ENCODE data around the gene VTI1A. TPM values are rescaled to one million over a fixed set of nuclear protein-coding genes. Genes with fewer than 3 reads are reported as not detected.

VTI1A gene
- total and polyA plus RNA-seq, 4 donors, result 23.5 to 46.7 (median 34.3) TPM

GRCh38 chr10:112805254-112805590, 358.2 kb downstream of the VTI1A start:
- H3K9me3 ChIP-seq (ENCODE audit: control insufficient read depth, insufficient read depth, low read length), result no peaks in the 10 kb centered on the region
- H3K4me3 ChIP-seq (ENCODE audit: low read depth, low read length), result no peak overlapping the region
- no CpG with 5 or more reads among the region's 4 CpGs for WGBS (ENCODE audit: insufficient coverage)
- DNase-seq (ENCODE audit: low read depth in 4 of 6, low spot score in 6 of 6), result peak in 1 of 6 donors; percentile 75
- H3K27ac ChIP-seq (ENCODE audit: low read depth, low read length), result no peak overlapping the region
- H3K36me3 ChIP-seq (ENCODE audit: control insufficient read depth, insufficient read depth, low read length), result no peaks in the 10 kb centered on the region
- H3K27me3 ChIP-seq (ENCODE audit: control insufficient read depth, insufficient read depth, low read length), result no peaks in the 10 kb centered on the region
- peaks cover 12% of the 10 kb centered on the region for H3K4me1 ChIP-seq (ENCODE audit: control insufficient read depth, insufficient read depth, low read length)

GRCh38 chr10:112805701-112806100, 358.7 kb downstream of the VTI1A start:
- H3K36me3 ChIP-seq (ENCODE audit: control insufficient read depth, insufficient read depth, low read length), result no peaks in the 10 kb centered on the region
- no peaks in the 10 kb centered on the region for H3K27me3 ChIP-seq (ENCODE audit: control insufficient read depth, insufficient read depth, low read length)
- H3K4me1 ChIP-seq (ENCODE audit: control insufficient read depth, insufficient read depth, low read length), result peaks cover 12% of the 10 kb centered on the region
- no peak overlapping the region for H3K27ac ChIP-seq (ENCODE audit: low read depth, low read length)
- WGBS (ENCODE audit: insufficient coverage), result 98% methylated on average over 5 of the region's 6 CpGs
- no peak for DNase-seq (ENCODE audit: low read depth in 4 of 6, low spot score in 6 of 6)
- no peak overlapping the region for H3K4me3 ChIP-seq (ENCODE audit: low read depth, low read length)
- H3K9me3 ChIP-seq (ENCODE audit: control insufficient read depth, insufficient read depth, low read length), result no peaks in the 10 kb centered on the region

- DNase-seq (ENCODE audit: low read depth in 4 of 6, low spot score in 6 of 6), result no peak
- Histone ChIP-seq H3K27ac (ENCODE audit: low read depth, low read length) (no peak overlapping the region), H3K36me3 (ENCODE audit: control insufficient read depth, insufficient read depth, low read length) (no peaks in the 10 kb centered on the region), H3K4me1 (ENCODE audit: control insufficient read depth, insufficient read depth, low read length) (peaks cover 18% of the 10 kb centered on the region), H3K4me3 (ENCODE audit: low read depth, low read length) (no peak overlapping the region), H3K9me3 (ENCODE audit: control insufficient read depth, insufficient read depth, low read length) (no peaks in the 10 kb centered on the region), H3K27me3 (ENCODE audit: control insufficient read depth, insufficient read depth, low read length) (no peaks in the 10 kb centered on the region)
- WGBS (ENCODE audit: insufficient coverage), result 90% methylated on average over 5 of the region's 8 CpGs
Measured at GRCh38 chr10:112807013-112807412, 360.0 kb downstream of the VTI1A start.

- 100% methylated on average over 1 of the region's 4 CpGs for WGBS (ENCODE audit: insufficient coverage)
- no peaks in the 10 kb centered on the region for H3K36me3 ChIP-seq (ENCODE audit: control insufficient read depth, insufficient read depth, low read length)
- no peaks in the 10 kb centered on the region for H3K9me3 ChIP-seq (ENCODE audit: control insufficient read depth, insufficient read depth, low read length)
- no peak for DNase-seq (ENCODE audit: low read depth in 4 of 6, low spot score in 6 of 6)
- no peak overlapping the region for H3K4me3 ChIP-seq (ENCODE audit: low read depth, low read length)
- H3K27ac ChIP-seq (ENCODE audit: low read depth, low read length), result no peak overlapping the region
- no peaks in the 10 kb centered on the region for H3K27me3 ChIP-seq (ENCODE audit: control insufficient read depth, insufficient read depth, low read length)
- peaks cover 20% of the 10 kb centered on the region for H3K4me1 ChIP-seq (ENCODE audit: control insufficient read depth, insufficient read depth, low read length)
Measured at GRCh38 chr10:112809736-112810135, 362.7 kb downstream of the VTI1A start.

- 92% methylated on average over 9 of the region's 10 CpGs for WGBS (ENCODE audit: insufficient coverage)
- no peak for DNase-seq (ENCODE audit: low read depth in 4 of 6, low spot score in 6 of 6)
- Histone ChIP-seq H3K36me3 (ENCODE audit: control insufficient read depth, insufficient read depth, low read length) (no peaks in the 10 kb centered on the region), H3K27me3 (ENCODE audit: control insufficient read depth, insufficient read depth, low read length) (no peaks in the 10 kb centered on the region), H3K4me1 (ENCODE audit: control insufficient read depth, insufficient read depth, low read length) (peaks cover 23% of the 10 kb centered on the region), H3K4me3 (ENCODE audit: low read depth, low read length) (no peak overlapping the region), H3K9me3 (ENCODE audit: control insufficient read depth, insufficient read depth, low read length) (no peaks in the 10 kb centered on the region), H3K27ac (ENCODE audit: low read depth, low read length) (no peak overlapping the region)
Measured at GRCh38 chr10:112810711-112811151, 363.7 kb downstream of the VTI1A start.

GRCh38 chr10:112811741-112812551, 364.9 kb downstream of the VTI1A start:
- H3K36me3 ChIP-seq (ENCODE audit: control insufficient read depth, insufficient read depth, low read length), result no peaks in the 10 kb centered on the region
- peak overlapping the region; percentile 25 for H3K27ac ChIP-seq (ENCODE audit: low read depth, low read length)
- H3K4me1 ChIP-seq (ENCODE audit: control insufficient read depth, insufficient read depth, low read length), result peaks cover 23% of the 10 kb centered on the region
- no peak overlapping the region for H3K4me3 ChIP-seq (ENCODE audit: low read depth, low read length)
- no peaks in the 10 kb centered on the region for H3K9me3 ChIP-seq (ENCODE audit: control insufficient read depth, insufficient read depth, low read length)
- 39% methylated on average over 12 of the region's 14 CpGs for WGBS (ENCODE audit: insufficient coverage)
- no peaks in the 10 kb centered on the region for H3K27me3 ChIP-seq (ENCODE audit: control insufficient read depth, insufficient read depth, low read length)
- DNase-seq (ENCODE audit: low read depth in 4 of 6, low spot score in 6 of 6), result peak in 2 of 6 donors; percentile 63 to 84

GRCh38 chr10:112812586-112812985, 365.6 kb downstream of the VTI1A start:
- DNase-seq (ENCODE audit: low read depth in 4 of 6, low spot score in 6 of 6), result no peak
- no CpG with 5 or more reads among the region's 3 CpGs for WGBS (ENCODE audit: insufficient coverage)
- Histone ChIP-seq H3K27me3 (ENCODE audit: control insufficient read depth, insufficient read depth, low read length) (peaks cover under 1% of the 10 kb centered on the region), H3K36me3 (ENCODE audit: control insufficient read depth, insufficient read depth, low read length) (no peaks in the 10 kb centered on the region), H3K4me1 (ENCODE audit: control insufficient read depth, insufficient read depth, low read length) (peaks cover 23% of the 10 kb centered on the region), H3K9me3 (ENCODE audit: control insufficient read depth, insufficient read depth, low read length) (no peaks in the 10 kb centered on the region), H3K27ac (ENCODE audit: low read depth, low read length) (peak overlapping the region; percentile 25), H3K4me3 (ENCODE audit: low read depth, low read length) (no peak overlapping the region)

- WGBS (ENCODE audit: insufficient coverage), result 90% methylated on average over 13 of the region's 16 CpGs
- H3K27ac ChIP-seq (ENCODE audit: low read depth, low read length), result no peak overlapping the region
Measured at GRCh38 chr10:112813866-112814591, 367.0 kb downstream of the VTI1A start.

GRCh38 chr10:112815269-112816032, 368.4 kb downstream of the VTI1A start:
- WGBS (ENCODE audit: insufficient coverage), result 63% methylated on average over 6 of the region's 16 CpGs
- peaks cover 27% of the 10 kb centered on the region for H3K4me1 ChIP-seq (ENCODE audit: control insufficient read depth, insufficient read depth, low read length)
- H3K36me3 ChIP-seq (ENCODE audit: control insufficient read depth, insufficient read depth, low read length), result no peaks in the 10 kb centered on the region
- no peak for DNase-seq (ENCODE audit: low read depth in 4 of 6, low spot score in 6 of 6)
- H3K27me3 ChIP-seq (ENCODE audit: control insufficient read depth, insufficient read depth, low read length), result peaks cover 2% of the 10 kb centered on the region
- H3K4me3 ChIP-seq (ENCODE audit: low read depth, low read length), result no peak overlapping the region
- no peaks in the 10 kb centered on the region for H3K9me3 ChIP-seq (ENCODE audit: control insufficient read depth, insufficient read depth, low read length)
- no peak overlapping the region for H3K27ac ChIP-seq (ENCODE audit: low read depth, low read length)

More at GRCh38 chr10:112813866-112814591, 367.0 kb downstream of the VTI1A start:
- Histone ChIP-seq H3K36me3 (ENCODE audit: control insufficient read depth, insufficient read depth, low read length) (no peaks in the 10 kb centered on the region), H3K27me3 (ENCODE audit: control insufficient read depth, insufficient read depth, low read length) (peaks cover 2% of the 10 kb centered on the region), H3K4me3 (ENCODE audit: low read depth, low read length) (no peak overlapping the region), H3K9me3 (ENCODE audit: control insufficient read depth, insufficient read depth, low read length) (no peaks in the 10 kb centered on the region), H3K4me1 (ENCODE audit: control insufficient read depth, insufficient read depth, low read length) (peaks cover 27% of the 10 kb centered on the region)
- DNase-seq (ENCODE audit: low read depth in 4 of 6, low spot score in 6 of 6), result no peak

All from spinal cord (tissue), 10 donors.